Ascending aorta (tissue), 2 donors: ENCODE data around the gene BMP8B. TPM values are rescaled to one million over a fixed set of nuclear protein-coding genes. Genes with fewer than 3 reads are reported as not detected.

Source experiments
- DNase-seq, 2 donors: peaks; one replicate each; pipeline ENCODE4 v3.0.0-alpha.2; 2019; ENCODE audit warnings: low spot score in 2 of 2
- H3K27ac ChIP-seq, 2 donors: fragments of 200-600 bp; sonication (generic); one replicate each; pipeline ENCODE4 v1.5.1; 2016 to 2017; ENCODE audit warnings: mild to moderate bottlenecking in 1 of 2
- H3K27me3 ChIP-seq: fragments of 200-600 bp; sonication (generic); one replicate; pipeline ENCODE4 v1.5.1; 2017
- H3K36me3 ChIP-seq, 2 donors: fragments of 200-600 bp; sonication (generic); one replicate each; pipeline ENCODE4 v1.5.1; 2016
- H3K4me1 ChIP-seq, 2 donors: fragments of 200-600 bp; sonication (generic); one replicate each; pipeline ENCODE4 v1.5.1; 2016 to 2017; ENCODE audit warnings: mild to moderate bottlenecking in 1 of 2
- H3K4me3 ChIP-seq, 2 donors: fragments of 200-600 bp; sonication (generic); one replicate each; pipeline ENCODE4 v1.5.1; 2016 to 2017; ENCODE audit warnings: mild to moderate bottlenecking in 1 of 2
- H3K9me3 ChIP-seq, 2 donors: fragments of 200-600 bp; sonication (generic); one replicate each; pipeline ENCODE4 v1.5.1; 2016
- CTCF ChIP-seq, 3 experiments: fragments of 200-600 bp in 2 of 3; fragments of 450-650 bp in 1 of 3; sonication (generic) in 2 of 3; IDR thresholded peaks; one replicate each; pipeline ENCODE4 v1.5.1; 2016 to 2019; ENCODE audit warnings: antibody characterized with exemption in 3 of 3, mild to moderate bottlenecking in 1 of 3, moderate library complexity in 1 of 3
- intact Hi-C: fragments of 100-400 bp; cut with DNase I; formaldehyde crosslinking; loops from one replicate; pipeline ENCODE4 v1.15.1; 2023
- total RNA-seq: library from RNA; depleted of rRNA; stranded (reverse); fragments of >200 nt; gene quantifications from one replicate; pipeline ENCODE4 v1.1.0, GENCODE V29; 2016

Gene BMP8B
- total RNA-seq, 1 donor from 2014 or later: not detected

GRCh38 chr1:39758556-39759435, 29.9 kb downstream of the BMP8B start:
- H3K4me3 ChIP-seq: no peak overlapping the region
- H3K4me1 ChIP-seq: no peaks in the 10 kb centered on the region
- no peak for DNase-seq
- no peaks in the 10 kb centered on the region for H3K9me3 ChIP-seq
- no peak overlapping the region for H3K27ac ChIP-seq
- no peak for TF ChIP-seq CTCF (IDR thresholded peaks at IDR 0.05)
- intact Hi-C loops: no loop called here
- H3K36me3 ChIP-seq: peaks cover 23 to 54% of the 10 kb centered on the region in 2 donors
- no peaks in the 10 kb centered on the region for H3K27me3 ChIP-seq

GRCh38 chr1:39757501-39757900, 31.2 kb downstream of the BMP8B start:
- intact Hi-C loops: no loop called here
- Histone ChIP-seq H3K27ac (no peak overlapping the region), H3K4me3 (no peak overlapping the region), H3K36me3 (peaks cover 32 to 64% of the 10 kb centered on the region in 2 donors), H3K9me3 (no peaks in the 10 kb centered on the region), H3K4me1 (peaks cover 3 to 6% of the 10 kb centered on the region in 2 donors), H3K27me3 (no peaks in the 10 kb centered on the region)
- TF ChIP-seq CTCF (IDR thresholded peaks at IDR 0.05): no peak
- no peak for DNase-seq

- TF ChIP-seq CTCF (IDR thresholded peaks at IDR 0.05): no peak
- no peak for DNase-seq
- no peaks in the 10 kb centered on the region for H3K9me3 ChIP-seq
- intact Hi-C loops: no loop called here
- H3K4me1 ChIP-seq: peaks cover 3 to 6% of the 10 kb centered on the region in 2 donors
- no peak overlapping the region for H3K27ac ChIP-seq
- no peaks in the 10 kb centered on the region for H3K27me3 ChIP-seq
- peaks cover 37 to 78% of the 10 kb centered on the region in 2 donors for H3K36me3 ChIP-seq
- H3K4me3 ChIP-seq: no peak overlapping the region
These were observed 32.6 kb downstream of the BMP8B start for GRCh38 chr1:39755965-39756659.

GRCh38 chr1:39754906-39755504, 33.7 kb downstream of the BMP8B start:
- Histone ChIP-seq H3K4me1 (peaks cover 3 to 6% of the 10 kb centered on the region in 2 donors), H3K27me3 (no peaks in the 10 kb centered on the region), H3K27ac (peak overlapping the region in 1 of 2 donors; percentile 77), H3K36me3 (peaks cover 47 to 84% of the 10 kb centered on the region in 2 donors), H3K9me3 (no peaks in the 10 kb centered on the region), H3K4me3 (no peak overlapping the region)
- intact Hi-C loops: no loop called here
- no peak for TF ChIP-seq CTCF (IDR thresholded peaks at IDR 0.05)
- no peak for DNase-seq

- H3K36me3 ChIP-seq: peaks cover 56 to 85% of the 10 kb centered on the region in 2 donors
- no peak overlapping the region for H3K4me3 ChIP-seq
- intact Hi-C loops: no loop called here
- DNase-seq: no peak
- H3K9me3 ChIP-seq: no peaks in the 10 kb centered on the region
- TF ChIP-seq CTCF (IDR thresholded peaks at IDR 0.05): no peak
- peak overlapping the region; percentile 67 to 77 for H3K27ac ChIP-seq
- H3K4me1 ChIP-seq: peaks cover 3 to 6% of the 10 kb centered on the region in 2 donors
- H3K27me3 ChIP-seq: no peaks in the 10 kb centered on the region
These were observed 34.6 kb downstream of the BMP8B start for GRCh38 chr1:39754026-39754570.
